Measurements from ENCODE around the gene FAM171A2. TPM values are rescaled to one million over a fixed set of nuclear protein-coding genes. Genes with fewer than 3 reads are reported as not detected.
A peak's percentile ranks its signal among the peaks of the same experiment; 100 is the strongest.

FAM171A2 gene
- total RNA-seq, 1 experiment from 2014 or later, result 11.4 TPM

GRCh38 chr17:44361292-44362260 is 2.1 kb downstream of the FAM171A2 start:
- DNase-seq (ENCODE audit: low read depth), result no peak

GRCh38 chr17:44360826-44361225 is 2.8 kb downstream of the FAM171A2 start:
- DNase-seq (ENCODE audit: low read depth), result no peak

DNA sequence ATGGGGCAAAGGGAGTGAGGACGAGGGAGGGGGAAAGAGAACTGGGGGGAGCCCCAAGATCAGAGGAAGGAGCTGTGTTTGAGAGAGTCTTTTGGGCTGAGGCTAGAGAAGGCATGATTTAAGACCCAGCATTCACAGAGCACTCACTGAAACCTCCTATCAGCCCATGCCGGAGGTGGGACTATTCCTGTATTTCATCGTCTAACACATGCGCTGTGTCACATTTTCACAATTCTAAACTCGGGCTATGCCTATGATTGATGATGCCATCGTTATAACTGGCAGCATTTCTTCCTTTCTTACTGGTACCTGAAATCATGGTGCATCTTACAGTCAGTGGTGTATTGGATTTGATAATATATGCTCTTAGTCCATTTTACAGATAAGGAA is 3.5 kb downstream of the FAM171A2 start:
- no peak for DNase-seq (ENCODE audit: low read depth)

DNA sequence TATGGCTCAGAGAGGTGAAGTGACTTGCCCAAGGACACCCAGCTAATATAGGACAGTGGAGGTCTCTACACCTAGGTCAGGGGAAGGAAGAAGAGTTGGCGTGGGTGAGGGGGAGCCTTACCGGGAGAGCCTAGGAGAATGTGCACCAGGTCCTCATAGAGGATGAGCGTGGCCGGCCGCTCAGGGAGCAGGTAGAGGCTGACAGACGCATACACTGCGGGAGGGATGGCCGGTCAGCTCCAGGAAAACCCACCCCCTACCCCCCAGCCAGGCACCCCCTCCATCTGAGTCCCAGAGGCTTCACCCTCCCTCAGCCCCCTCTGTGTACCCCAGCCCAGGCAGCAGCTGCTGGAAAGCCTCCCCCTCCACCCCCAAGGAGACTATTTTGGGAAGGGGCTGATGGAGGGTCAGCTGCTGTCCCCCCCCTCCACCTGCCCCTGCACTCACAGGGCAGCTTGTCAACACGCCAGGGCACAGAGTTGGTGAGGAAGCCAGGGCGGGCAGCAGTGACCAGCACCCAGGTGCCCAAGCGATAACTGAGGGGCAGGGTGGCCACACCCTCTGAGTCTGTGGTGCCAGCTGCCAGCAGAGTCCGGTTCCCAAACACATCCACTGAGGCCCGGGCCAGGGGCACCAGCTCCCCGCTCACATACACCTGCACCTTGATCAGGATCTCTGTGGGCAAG is 4.1 kb downstream of the FAM171A2 start:
- DNase-seq (ENCODE audit: low read depth), result no peak

DNA sequence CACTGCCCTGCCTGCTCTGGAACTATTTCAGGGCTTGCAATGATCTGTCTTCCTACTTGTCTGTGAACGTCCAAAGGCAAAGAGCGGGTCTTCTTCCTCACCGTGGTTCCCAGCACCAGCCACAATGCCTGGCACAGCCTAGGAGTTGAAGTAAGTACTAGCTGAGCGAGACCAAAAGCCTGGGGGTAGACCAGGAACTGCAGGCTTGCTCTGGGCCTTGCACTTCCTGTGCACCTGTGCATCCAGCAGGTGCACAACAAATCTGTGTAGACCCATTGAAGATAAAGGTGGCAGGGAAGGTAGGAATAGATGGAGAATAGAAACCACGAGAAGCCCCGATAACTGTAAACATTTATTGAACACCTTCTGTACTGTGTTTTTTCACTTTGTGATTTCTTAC is 4.6 kb downstream of the FAM171A2 start:
- DNase-seq (ENCODE audit: low read depth), result no peak

DNA sequence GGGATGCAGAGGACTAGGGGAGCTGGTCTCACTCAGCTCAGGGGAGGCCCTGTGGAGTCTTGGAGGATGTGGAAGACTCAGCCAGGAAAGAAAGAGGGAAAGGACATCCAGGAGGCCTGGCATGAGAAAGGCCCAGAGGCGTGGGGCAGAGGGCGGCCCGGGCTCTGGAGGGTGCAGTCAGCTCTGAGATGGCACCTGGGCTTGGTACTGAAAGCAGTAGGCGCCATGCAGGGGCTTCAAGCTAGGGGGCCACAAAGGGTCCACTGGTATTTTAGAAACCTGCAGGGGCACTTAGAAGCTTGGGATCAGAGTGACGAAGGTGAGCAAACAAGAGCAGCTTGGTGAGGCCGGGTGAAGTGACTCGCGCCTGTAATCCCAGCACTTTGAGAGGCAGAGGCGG is 5.6 kb downstream of the FAM171A2 start:
- no peak for DNase-seq (ENCODE audit: low read depth)

GRCh38 chr17:44356241-44356640 is 7.4 kb downstream of the FAM171A2 start:
- DNase-seq (ENCODE audit: low read depth), result no peak

GRCh38 chr17:44355642-44356099 is 8.0 kb downstream of the FAM171A2 start:
- DNase-seq (ENCODE audit: low read depth), result no peak

DNA sequence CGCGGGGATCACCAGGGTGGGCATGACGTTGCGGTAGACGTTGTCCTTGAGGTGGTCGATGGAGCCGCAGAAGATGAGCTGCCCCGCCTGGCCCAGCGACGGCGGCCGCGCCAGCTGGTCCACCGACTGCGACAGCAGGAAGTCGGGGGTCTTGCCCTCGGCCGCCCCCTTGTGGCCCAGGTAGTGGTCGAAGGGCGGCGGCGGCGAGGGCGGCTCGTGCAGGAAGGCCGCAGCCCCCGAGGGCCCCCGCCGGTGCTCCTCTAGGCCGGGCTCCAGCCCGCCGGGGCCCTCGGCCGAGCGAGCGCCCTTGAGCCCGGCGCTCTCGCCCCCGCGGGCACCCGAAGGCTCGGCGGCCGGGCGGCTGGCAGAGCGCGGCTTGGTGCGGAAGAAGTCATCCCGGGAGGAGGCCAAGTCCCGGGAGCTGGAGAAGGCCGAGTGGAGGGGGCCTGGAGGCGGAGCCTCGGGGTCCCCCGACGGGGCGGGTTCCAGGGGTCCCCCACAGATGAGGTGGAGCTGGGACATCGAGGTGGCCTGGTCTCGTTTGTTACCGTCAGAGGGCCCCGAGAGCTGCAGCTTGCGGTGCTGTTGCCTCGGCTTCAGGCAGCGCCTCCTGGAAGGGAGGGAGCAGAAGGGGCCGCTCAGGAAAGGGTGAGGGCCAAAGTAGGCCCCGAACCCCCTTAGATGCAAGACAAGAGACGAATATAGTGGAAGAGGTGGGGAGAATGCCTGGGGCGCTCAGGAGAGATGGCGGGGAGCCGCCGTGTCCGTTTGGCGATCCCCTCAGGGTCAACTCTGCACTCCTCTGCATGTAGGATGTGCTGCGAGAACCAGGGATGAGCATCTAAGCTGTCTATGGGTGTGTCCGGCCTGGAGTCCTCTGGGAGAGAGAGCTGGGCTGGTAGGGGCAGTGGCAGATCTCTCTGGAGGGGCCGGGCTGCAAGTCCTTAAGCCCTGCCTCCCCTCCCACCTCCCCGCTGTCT is 8.8 kb downstream of the FAM171A2 start:
- no peak for DNase-seq (ENCODE audit: low read depth)

GRCh38 chr17:44353672-44354331 is 9.9 kb downstream of the FAM171A2 start:
- no peak for DNase-seq (ENCODE audit: low read depth)

DNA sequence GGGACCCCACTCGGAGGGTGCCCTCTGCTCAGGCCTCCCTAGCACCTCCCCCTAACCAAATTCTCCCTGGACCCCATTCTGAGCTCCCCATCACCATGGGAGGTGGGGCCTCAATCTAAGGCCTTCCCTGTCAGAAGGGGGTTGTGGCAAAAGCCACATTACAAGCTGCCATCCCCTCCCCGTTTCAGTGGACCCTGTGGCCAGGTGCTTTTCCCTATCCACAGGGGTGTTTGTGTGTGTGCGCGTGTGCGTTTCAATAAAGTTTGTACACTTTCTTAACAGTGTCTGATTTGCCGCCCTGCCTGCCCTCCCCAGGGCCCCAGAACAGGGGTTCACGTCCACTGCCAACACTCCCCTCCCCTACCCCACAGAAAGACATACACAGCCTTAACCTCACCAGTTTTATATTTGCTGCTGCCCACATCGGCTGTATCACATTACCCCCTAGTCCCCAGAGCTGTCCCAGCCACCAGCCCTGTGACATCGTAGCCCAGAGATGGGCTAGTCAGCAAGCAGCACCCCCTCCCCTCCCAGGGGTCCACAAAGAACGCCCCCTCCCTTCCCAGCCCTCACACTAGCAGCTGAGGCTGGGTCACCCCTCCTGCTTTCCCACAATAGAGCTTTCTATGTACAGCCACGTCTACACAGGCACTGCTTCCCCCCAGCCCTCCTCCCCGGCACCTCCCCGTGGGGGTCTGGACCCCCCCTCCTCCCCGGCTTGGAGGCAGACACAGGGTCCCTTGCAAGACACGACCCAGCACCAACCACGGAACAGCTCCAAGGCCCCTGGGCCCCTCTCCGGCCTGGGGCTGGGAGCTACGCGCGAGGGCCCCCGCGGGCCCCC is 10.6 kb downstream of the FAM171A2 start:
- DNase-seq (ENCODE audit: low read depth), result no peak

GRCh38 chr17:44351961-44352827 is 11.5 kb downstream of the FAM171A2 start:
- no peak for DNase-seq (ENCODE audit: low read depth)

GRCh38 chr17:44351464-44351863 is 12.2 kb downstream of the FAM171A2 start:
- no peak for DNase-seq (ENCODE audit: low read depth)

DNA sequence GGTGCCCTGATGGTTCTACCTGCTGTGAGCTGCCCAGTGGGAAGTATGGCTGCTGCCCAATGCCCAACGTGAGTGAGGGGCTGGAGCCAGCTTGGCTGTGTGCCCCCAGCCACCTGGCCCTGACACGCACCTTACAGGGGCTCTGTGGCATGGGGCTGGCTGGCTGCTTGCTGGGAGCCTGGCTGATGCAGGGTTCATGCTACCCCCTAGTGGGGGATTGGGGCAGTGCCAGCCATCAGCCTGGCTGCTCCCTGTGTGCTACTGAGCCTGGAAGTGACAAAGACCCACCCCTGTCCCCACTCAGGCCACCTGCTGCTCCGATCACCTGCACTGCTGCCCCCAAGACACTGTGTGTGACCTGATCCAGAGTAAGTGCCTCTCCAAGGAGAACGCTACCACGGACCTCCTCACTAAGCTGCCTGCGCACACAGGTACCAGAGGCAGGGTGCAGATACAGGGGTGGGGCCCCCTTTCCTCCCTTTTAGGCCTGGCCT is 12.9 kb downstream of the FAM171A2 start:
- peak; percentile 59 for DNase-seq (ENCODE audit: low read depth)

DNA sequence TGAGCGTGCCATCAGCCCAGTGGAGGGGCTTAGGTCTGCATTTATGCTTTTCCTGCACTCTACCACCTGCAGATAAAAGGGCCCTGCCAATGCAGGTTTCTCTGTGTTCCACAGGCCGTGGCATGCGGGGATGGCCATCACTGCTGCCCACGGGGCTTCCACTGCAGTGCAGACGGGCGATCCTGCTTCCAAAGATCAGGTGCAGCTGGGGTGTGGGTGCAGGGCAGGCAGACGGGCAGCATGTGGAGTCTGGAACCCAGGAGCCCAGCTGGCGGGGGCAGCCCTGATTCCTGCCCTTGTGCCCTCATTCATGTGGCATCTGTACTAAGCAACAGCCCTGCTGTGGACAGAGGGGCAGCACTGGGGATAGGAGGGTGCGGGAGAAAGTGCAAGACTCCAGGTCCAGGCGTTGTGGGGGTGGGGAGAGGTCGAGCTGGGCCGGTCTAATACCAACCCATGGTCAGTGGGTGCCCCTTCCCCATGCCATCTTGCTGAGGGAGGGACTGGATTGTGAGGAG is 14.0 kb downstream of the FAM171A2 start:
- no peak for DNase-seq (ENCODE audit: low read depth)

- DNase-seq (ENCODE audit: low read depth), result no peak
Measured at GRCh38 chr17:44348988-44349364, 14.7 kb downstream of the FAM171A2 start.

DNA sequence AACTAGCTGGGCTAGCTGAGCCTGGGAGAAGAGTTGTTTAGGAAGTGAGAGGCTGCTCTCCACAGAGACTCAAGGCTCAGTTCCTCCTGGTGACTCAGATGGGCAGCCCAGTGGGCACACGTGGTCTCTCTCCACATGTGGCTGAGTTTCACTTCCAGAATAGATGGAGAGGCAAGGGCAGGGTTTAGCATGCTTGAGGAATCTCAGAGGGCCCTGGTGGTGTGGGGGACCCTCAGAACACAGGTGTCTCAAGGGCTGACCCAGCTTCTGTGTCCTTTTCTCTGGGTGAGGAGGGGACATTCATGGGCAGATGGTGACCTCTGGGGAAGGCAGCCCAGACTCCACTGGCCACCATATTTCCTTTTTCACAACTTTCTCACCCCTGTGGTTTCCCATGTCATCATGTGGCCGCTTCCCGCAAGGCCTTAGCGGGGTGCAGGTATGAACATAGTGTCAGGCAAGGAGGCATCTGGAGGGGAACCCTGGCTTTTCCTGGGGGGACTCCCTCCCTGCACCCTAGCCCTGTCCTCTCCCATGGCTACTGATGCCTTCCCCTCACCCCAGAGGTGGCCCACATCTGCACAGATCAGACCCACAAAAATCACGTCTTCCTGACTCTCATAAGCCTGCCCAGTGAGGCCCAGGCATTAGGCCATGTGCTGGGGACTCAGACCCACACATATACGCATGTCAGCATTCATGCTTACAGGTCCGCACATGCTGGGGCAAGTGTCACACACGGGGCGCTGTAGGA is 15.2 kb downstream of the FAM171A2 start:
- peak; percentile 75 for DNase-seq (ENCODE audit: low read depth)

Data from HT1080 (cell line).